ENCODE data around the gene EPB41L4B. TPM values are rescaled to one million over a fixed set of nuclear protein-coding genes. Genes with fewer than 3 reads are reported as not detected.

The EPB41L4B gene
- total and polyA plus RNA-seq, 2 donors (not counting 1 experiment from before 2014, with no cell fraction given): 0.56 to 2.8 TPM

DNA sequence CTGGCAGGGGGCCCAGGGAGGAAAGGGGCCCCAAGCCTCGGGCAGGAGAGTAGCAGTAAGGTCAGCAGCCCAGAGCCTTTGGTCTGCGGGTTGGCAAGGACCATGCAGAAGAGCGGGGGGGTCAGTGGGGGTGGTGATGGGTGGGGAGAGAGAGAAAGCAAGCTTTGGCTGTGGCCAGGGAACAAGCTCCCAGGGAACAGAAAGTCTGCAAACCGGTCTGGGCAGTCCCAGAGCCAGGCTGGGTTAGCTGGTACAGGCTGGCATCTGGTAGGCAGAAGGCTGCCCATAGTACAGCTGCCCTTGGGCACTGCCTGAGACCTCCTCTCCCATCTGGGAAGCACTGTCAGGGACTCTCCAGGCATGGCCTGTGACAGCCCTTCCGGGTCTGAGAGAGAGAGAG is 10.5 kb upstream of the EPB41L4B start:
- Histone ChIP-seq H3K36me3 (ENCODE audit: control insufficient read depth, insufficient read depth, low read length) (no peaks in the 10 kb centered on the region), H2AFZ (ENCODE audit: low read length) (no peak overlapping the region), H3K27ac (ENCODE audit: insufficient read depth, low read length) (no peak overlapping the region), H4K20me1 (ENCODE audit: control insufficient read depth, extremely low read depth, insufficient read depth, low read length) (no peaks in the 10 kb centered on the region), H3K9ac (ENCODE audit: insufficient read depth, low read length) (no peak overlapping the region), H3K27me3 (ENCODE audit: control insufficient read depth, insufficient read depth, low read length) (peaks cover 1% of the 10 kb centered on the region), H3K4me2 (ENCODE audit: extremely low read depth, insufficient read depth, low read length) (no peak overlapping the region), H3K79me2 (ENCODE audit: control insufficient read depth, insufficient read depth, low read length) (no peaks in the 10 kb centered on the region), H3K4me3 (replicated peaks in 1 of 4; ENCODE audit: control extremely low read depth in 1 of 4, insufficient read depth in 1 of 4, low read depth in 3 of 4, low read length in 4 of 4) (no peak overlapping the region), H3K4me1 (ENCODE audit: control insufficient read depth, extremely low read depth, insufficient read depth, low read length) (peaks cover 2% of the 10 kb centered on the region), H3K9me3 (ENCODE audit: control insufficient read depth, insufficient read depth, low read depth, low read length) (no peaks in the 10 kb centered on the region)
- TF ChIP-seq, protein P1, sequence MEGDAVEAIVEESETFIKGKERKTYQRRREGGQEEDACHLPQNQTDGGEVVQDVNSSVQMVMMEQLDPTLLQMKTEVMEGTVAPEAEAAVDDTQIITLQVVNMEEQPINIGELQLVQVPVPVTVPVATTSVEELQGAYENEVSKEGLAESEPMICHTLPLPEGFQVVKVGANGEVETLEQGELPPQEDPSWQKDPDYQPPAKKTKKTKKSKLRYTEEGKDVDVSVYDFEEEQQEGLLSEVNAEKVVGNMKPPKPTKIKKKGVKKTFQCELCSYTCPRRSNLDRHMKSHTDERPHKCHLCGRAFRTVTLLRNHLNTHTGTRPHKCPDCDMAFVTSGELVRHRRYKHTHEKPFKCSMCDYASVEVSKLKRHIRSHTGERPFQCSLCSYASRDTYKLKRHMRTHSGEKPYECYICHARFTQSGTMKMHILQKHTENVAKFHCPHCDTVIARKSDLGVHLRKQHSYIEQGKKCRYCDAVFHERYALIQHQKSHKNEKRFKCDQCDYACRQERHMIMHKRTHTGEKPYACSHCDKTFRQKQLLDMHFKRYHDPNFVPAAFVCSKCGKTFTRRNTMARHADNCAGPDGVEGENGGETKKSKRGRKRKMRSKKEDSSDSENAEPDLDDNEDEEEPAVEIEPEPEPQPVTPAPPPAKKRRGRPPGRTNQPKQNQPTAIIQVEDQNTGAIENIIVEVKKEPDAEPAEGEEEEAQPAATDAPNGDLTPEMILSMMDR (conservative IDR thresholded peaks at IDR 0.05 in 1 of 2, IDR thresholded peaks at IDR 0.05 in 1 of 2; ENCODE audit: low read depth in 1 of 2, low read length in 2 of 2): no peak
- no peak for TF ChIP-seq EZH2 (IDR thresholded peaks at IDR 0.05; ENCODE audit: low read length, missing control alignments)
- peak; percentile 42 to 84 for DNase-seq (ENCODE audit: low read depth in 2 of 2)

DNA sequence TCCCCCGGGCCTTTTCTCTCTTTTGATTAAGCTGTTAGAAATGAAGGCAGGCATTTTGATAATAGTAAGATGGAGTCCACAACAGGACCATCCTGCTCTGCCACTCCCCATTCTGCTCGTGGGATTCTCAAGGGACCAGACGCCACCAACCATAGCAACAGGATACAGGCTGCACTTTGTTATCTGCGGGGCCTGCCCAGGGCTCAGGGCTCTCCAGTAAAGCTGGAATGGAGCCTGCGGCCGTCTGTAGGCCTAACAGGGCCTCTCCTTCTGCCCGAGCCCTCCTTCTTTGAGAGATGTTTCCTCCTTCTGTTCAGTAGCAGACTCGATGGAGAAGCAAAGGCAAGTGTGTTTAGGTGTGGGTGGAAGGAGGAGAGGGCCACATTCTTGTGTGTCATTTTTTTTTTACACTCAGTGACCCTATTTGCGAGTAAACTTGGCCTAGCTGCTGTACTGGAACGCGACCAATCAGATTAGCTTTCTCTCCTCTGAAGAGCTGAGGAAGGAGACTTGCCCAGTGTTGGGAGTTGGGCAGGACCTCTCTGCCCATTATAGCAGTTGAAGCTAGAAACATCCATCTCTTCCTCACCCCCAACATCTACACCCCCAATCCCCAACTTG is 8.9 kb upstream of the EPB41L4B start:
- no peaks in the 10 kb centered on the region for H3K27me3 ChIP-seq (ENCODE audit: control insufficient read depth, insufficient read depth, low read length)
- TF ChIP-seq, protein P1 (conservative IDR thresholded peaks at IDR 0.05 in 1 of 2, IDR thresholded peaks at IDR 0.05 in 1 of 2; ENCODE audit: low read depth in 1 of 2, low read length in 2 of 2): no peak
- TF ChIP-seq EZH2 (IDR thresholded peaks at IDR 0.05; ENCODE audit: low read length, missing control alignments): no peak
- no peaks in the 10 kb centered on the region for H3K9me3 ChIP-seq (ENCODE audit: control insufficient read depth, insufficient read depth, low read depth, low read length)
- no peaks in the 10 kb centered on the region for H3K79me2 ChIP-seq (ENCODE audit: control insufficient read depth, insufficient read depth, low read length)
- H3K4me3 ChIP-seq (replicated peaks in 1 of 4; ENCODE audit: control extremely low read depth in 1 of 4, insufficient read depth in 1 of 4, low read depth in 3 of 4, low read length in 4 of 4): no peak overlapping the region
- no peaks in the 10 kb centered on the region for H3K36me3 ChIP-seq (ENCODE audit: control insufficient read depth, insufficient read depth, low read length)
- no peak overlapping the region for H3K9ac ChIP-seq (ENCODE audit: insufficient read depth, low read length)
- peaks cover 2% of the 10 kb centered on the region for H3K4me1 ChIP-seq (ENCODE audit: control insufficient read depth, extremely low read depth, insufficient read depth, low read length)
- H3K27ac ChIP-seq (ENCODE audit: insufficient read depth, low read length): no peak overlapping the region
- no peak for DNase-seq (ENCODE audit: low read depth in 2 of 2)
- no peaks in the 10 kb centered on the region for H4K20me1 ChIP-seq (ENCODE audit: control insufficient read depth, extremely low read depth, insufficient read depth, low read length)
- H2AFZ ChIP-seq (ENCODE audit: low read length): peak overlapping the region; percentile 67
- H3K4me2 ChIP-seq (ENCODE audit: extremely low read depth, insufficient read depth, low read length): peak overlapping the region; percentile 37

DNA sequence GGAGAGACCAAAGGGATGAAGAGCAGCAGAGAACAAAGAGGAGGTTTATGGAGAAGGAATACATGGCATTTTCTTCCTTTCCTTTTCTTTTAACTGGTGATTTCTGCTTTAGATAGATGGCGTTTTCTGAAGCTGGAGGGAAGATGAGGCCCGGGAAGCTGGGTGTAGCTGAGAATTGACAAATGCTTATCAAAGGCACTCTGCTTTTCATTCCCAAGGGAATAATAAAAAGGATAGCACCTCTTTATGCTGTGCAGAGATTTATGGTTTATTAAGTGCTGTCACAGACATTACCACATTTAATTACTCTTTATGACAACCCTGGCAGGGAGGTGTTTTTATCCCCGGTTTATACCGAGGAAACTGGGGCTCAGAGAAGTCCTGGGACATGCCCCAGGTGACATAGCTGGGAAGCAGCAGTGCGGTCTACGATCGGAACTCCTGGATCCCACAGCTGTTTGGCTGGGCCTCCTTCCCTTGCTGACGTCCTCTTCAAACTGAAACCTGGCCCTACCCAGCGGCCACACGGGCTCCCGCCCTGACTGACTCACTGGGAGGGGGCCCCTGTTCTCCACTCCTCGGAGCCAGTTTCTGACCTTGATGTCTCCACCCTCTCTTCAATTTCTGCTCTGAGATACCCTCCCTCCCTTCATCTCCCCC is 8.2 kb upstream of the EPB41L4B start:
- Histone ChIP-seq H3K9ac (ENCODE audit: insufficient read depth, low read length) (no peak overlapping the region), H4K20me1 (ENCODE audit: control insufficient read depth, extremely low read depth, insufficient read depth, low read length) (no peaks in the 10 kb centered on the region), H3K27me3 (ENCODE audit: control insufficient read depth, insufficient read depth, low read length) (no peaks in the 10 kb centered on the region), H3K4me2 (ENCODE audit: extremely low read depth, insufficient read depth, low read length) (peak overlapping the region; percentile 38), H3K36me3 (ENCODE audit: control insufficient read depth, insufficient read depth, low read length) (no peaks in the 10 kb centered on the region), H3K9me3 (ENCODE audit: control insufficient read depth, insufficient read depth, low read depth, low read length) (no peaks in the 10 kb centered on the region), H3K4me1 (ENCODE audit: control insufficient read depth, extremely low read depth, insufficient read depth, low read length) (peaks cover 2% of the 10 kb centered on the region), H3K4me3 (replicated peaks in 1 of 4; ENCODE audit: control extremely low read depth in 1 of 4, insufficient read depth in 1 of 4, low read depth in 3 of 4, low read length in 4 of 4) (peak overlapping the region in 1 of 4 experiments; percentile 17), H2AFZ (ENCODE audit: low read length) (peak overlapping the region; percentile 16), H3K27ac (ENCODE audit: insufficient read depth, low read length) (no peak overlapping the region), H3K79me2 (ENCODE audit: control insufficient read depth, insufficient read depth, low read length) (no peaks in the 10 kb centered on the region)
- no peak for TF ChIP-seq EZH2 (IDR thresholded peaks at IDR 0.05; ENCODE audit: low read length, missing control alignments)
- TF ChIP-seq, protein P1 (conservative IDR thresholded peaks at IDR 0.05 in 1 of 2, IDR thresholded peaks at IDR 0.05 in 1 of 2; ENCODE audit: low read depth in 1 of 2, low read length in 2 of 2): no peak
- peak; percentile 83 to 85 for DNase-seq (ENCODE audit: low read depth in 2 of 2)
